ENCODE measurements around the gene ACER1.
"Not testable (repeated sequence)": the region's sequence is repeated elsewhere in the genome, so short reads cannot be mapped to it uniquely, and the experiment has no call there.

GRCh38 chr19:6315646-6316045 lies 17.8 kb downstream of the ACER1 start:
- TF ChIP-seq CTCF, MYC (IDR thresholded peaks at IDR 0.05; ENCODE audit: low read depth, low read length): not testable (repeated sequence)
